Lower leg skin (tissue), 3 donors: Measurements from ENCODE around the gene UBFD1.

ENCODE experiments used
- POLR2A ChIP-seq, 2 donors: fragments of 450-650 bp; IDR thresholded peaks; one replicate each; pipeline ENCODE4 v1.6.1; 2016 to 2017; ENCODE audit warnings: antibody characterized with exemption in 2 of 2, mild to moderate bottlenecking in 1 of 2, moderate library complexity in 1 of 2
- TF ChIP-seq, protein P1 (sequence below), 3 donors: fragments of 450-650 bp; IDR thresholded peaks; one replicate each; pipeline ENCODE4 v1.5.1; 2016; ENCODE audit warnings: antibody characterized with exemption in 3 of 3, mild to moderate bottlenecking in 3 of 3, moderate library complexity in 2 of 3

DNA sequence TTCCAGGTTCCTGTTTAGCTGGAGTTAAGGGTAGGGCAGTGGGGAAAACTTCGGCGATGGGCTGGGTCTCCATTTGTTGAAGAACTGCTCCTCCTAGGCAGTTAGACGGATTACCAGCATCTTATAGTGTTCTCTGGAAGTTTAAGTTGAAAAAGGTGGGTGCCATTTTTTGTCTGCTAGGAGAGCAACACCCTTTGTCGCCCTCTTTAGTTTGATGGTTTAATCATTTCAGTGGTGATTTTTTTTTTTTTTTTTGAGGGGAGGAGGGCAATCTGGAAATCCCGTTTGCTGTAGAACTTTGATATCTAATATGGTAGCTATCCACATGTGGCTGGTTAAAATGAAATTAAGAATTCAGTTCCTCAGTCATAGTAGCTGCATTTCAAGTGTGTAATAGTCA is 4.1 kb downstream of the UBFD1 start:
- no peak for TF ChIP-seq POLR2A (IDR thresholded peaks at IDR 0.05)
- TF ChIP-seq, protein P1, sequence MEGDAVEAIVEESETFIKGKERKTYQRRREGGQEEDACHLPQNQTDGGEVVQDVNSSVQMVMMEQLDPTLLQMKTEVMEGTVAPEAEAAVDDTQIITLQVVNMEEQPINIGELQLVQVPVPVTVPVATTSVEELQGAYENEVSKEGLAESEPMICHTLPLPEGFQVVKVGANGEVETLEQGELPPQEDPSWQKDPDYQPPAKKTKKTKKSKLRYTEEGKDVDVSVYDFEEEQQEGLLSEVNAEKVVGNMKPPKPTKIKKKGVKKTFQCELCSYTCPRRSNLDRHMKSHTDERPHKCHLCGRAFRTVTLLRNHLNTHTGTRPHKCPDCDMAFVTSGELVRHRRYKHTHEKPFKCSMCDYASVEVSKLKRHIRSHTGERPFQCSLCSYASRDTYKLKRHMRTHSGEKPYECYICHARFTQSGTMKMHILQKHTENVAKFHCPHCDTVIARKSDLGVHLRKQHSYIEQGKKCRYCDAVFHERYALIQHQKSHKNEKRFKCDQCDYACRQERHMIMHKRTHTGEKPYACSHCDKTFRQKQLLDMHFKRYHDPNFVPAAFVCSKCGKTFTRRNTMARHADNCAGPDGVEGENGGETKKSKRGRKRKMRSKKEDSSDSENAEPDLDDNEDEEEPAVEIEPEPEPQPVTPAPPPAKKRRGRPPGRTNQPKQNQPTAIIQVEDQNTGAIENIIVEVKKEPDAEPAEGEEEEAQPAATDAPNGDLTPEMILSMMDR (IDR thresholded peaks at IDR 0.05), result no peak
